SU-DHL-6 (cell line): ENCODE data around the gene FOXRED1.
A peak's percentile ranks its signal among the peaks of the same experiment; 100 is the strongest.
"Not testable (repeated sequence)": the region's sequence is repeated elsewhere in the genome, so short reads cannot be mapped to it uniquely, and the experiment has no call there.

Source experiments
- H2AFZ ChIP-seq: fragments of 200-600 bp; sonication (generic); 2 replicates; pipeline ENCODE4 v1.6.1; 2014; ENCODE audit warnings: low read depth, mild to moderate bottlenecking, moderate library complexity, mixed read lengths, antibody characterized with exemption, low read length; ENCODE audit not compliant: severe bottlenecking
- H3F3A ChIP-seq: fragments of 200-600 bp; shearing (Covaris generic); 2 replicates; pipeline ENCODE4 v1.6.0; 2016; ENCODE audit warnings: antibody characterized with exemption, mild to moderate bottlenecking; ENCODE audit not compliant: insufficient read depth
- H3K27ac ChIP-seq: fragments of 200-600 bp; sonication (generic); 2 replicates; pipeline ENCODE4 v1.5.1; 2016; ENCODE audit warnings: low read depth, mild to moderate bottlenecking, low read length, moderate library complexity, mixed read lengths
- H3K27me3 ChIP-seq: fragments of 200-600 bp; sonication (generic), shearing (Covaris generic); 2 replicates; pipeline ENCODE4 v1.6.0; 2014; ENCODE audit warnings: mild to moderate bottlenecking, low read length
- H3K36me3 ChIP-seq: fragments of 200-600 bp; sonication (generic); 2 replicates; pipeline ENCODE4 v1.6.1; 2014; ENCODE audit warnings: mild to moderate bottlenecking, low read length, mixed read lengths
- H3K4me2 ChIP-seq: fragments of 300-600, 200-600 bp; shearing (Covaris generic), sonication (generic); 2 replicates; pipeline ENCODE4 v1.6.0; 2014; ENCODE audit warnings: low read length, low read depth, mild to moderate bottlenecking; ENCODE audit not compliant: poor library complexity, severe bottlenecking
- H3K4me3 ChIP-seq: fragments of 200-600 bp; sonication (generic); 2 replicates; pipeline ENCODE4 v1.5.1; 2014; ENCODE audit warnings: antibody characterized with exemption, low read length, mild to moderate bottlenecking, mixed read lengths; ENCODE audit not compliant: insufficient read depth, poor library complexity, severe bottlenecking
- H3K79me2 ChIP-seq: fragments of 200-600 bp; sonication (generic); 2 replicates; pipeline ENCODE4 v1.6.1; 2014; ENCODE audit warnings: mild to moderate bottlenecking, low read length, moderate library complexity; ENCODE audit not compliant: insufficient read depth
- H3K9ac ChIP-seq: fragments of 200-600 bp; sonication (generic); 2 replicates; pipeline ENCODE4 v1.7.0; 2014; ENCODE audit warnings: mild to moderate bottlenecking, low read length
- H3K9me2 ChIP-seq: fragments of 200-600 bp; sonication (generic); replicated peaks from 2 replicates; pipeline ENCODE4 v1.6.1; 2014; ENCODE audit warnings: low read length; ENCODE audit not compliant: insufficient read depth
- H3K9me3 ChIP-seq: fragments of 200-600 bp; sonication (generic); 2 replicates; pipeline ENCODE4 v1.6.1; 2014; ENCODE audit warnings: low read length, mixed read lengths; ENCODE audit not compliant: insufficient read depth
- H4K20me1 ChIP-seq: fragments of 200-600 bp; sonication (generic); 2 replicates; pipeline ENCODE4 v1.6.1; 2014; ENCODE audit warnings: low read depth, mild to moderate bottlenecking, antibody characterized with exemption, low read length, moderate library complexity, mixed read lengths
- EZH2phosphoT487 ChIP-seq: fragments of 200-600 bp; sonication (generic), shearing (Covaris generic); conservative IDR thresholded peaks from 2 replicates; pipeline ENCODE4 v1.6.1; 2018; ENCODE audit warnings: mild to moderate bottlenecking, antibody characterized with exemption, low read length, moderate library complexity, mixed read lengths
- TF ChIP-seq, protein P1 (sequence below): fragments of 200-600 bp; sonication (generic); IDR thresholded peaks from one replicate; pipeline ENCODE4 v1.5.1; 2017; ENCODE audit warnings: antibody characterized with exemption, mild to moderate bottlenecking, low read length, moderate library complexity; ENCODE audit not compliant: insufficient read depth, poor library complexity, severe bottlenecking

The FOXRED1 gene

DNA sequence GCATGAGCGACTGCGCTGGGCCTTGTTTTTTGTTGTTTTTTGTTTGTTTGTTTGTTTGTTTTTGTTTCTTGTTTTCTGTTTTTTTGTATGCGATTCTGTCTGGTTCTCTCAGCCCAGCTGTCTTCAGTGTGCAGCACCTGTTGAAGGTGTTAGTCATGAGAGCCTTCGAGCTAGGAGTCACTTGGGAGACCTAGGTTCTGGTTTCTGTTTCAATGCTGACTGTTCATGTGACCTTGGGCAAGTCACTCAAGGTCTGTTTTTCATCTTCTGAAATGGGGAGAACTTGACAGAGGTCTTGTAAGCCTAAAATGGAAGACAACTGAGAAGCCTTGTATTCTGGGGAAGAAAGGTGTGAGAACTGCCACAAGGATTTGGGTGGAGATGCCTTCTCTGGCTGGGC lies 36.7 kb downstream of the FOXRED1 start:
- Histone ChIP-seq H3K9me2 (no peaks in the 10 kb centered on the region), H3F3A (no peaks in the 10 kb centered on the region), H3K27ac (no peak overlapping the region), H3K4me3 (no peak overlapping the region), H3K79me2 (peaks cover 8% of the 10 kb centered on the region), H3K36me3 (no peaks in the 10 kb centered on the region), H3K27me3 (no peaks in the 10 kb centered on the region), H3K9ac (no peak overlapping the region), H4K20me1 (no peaks in the 10 kb centered on the region), H2AFZ (no peak overlapping the region), H3K9me3 (no peaks in the 10 kb centered on the region), H3K4me2 (peak overlapping the region; percentile 24)
- TF ChIP-seq, protein P1, sequence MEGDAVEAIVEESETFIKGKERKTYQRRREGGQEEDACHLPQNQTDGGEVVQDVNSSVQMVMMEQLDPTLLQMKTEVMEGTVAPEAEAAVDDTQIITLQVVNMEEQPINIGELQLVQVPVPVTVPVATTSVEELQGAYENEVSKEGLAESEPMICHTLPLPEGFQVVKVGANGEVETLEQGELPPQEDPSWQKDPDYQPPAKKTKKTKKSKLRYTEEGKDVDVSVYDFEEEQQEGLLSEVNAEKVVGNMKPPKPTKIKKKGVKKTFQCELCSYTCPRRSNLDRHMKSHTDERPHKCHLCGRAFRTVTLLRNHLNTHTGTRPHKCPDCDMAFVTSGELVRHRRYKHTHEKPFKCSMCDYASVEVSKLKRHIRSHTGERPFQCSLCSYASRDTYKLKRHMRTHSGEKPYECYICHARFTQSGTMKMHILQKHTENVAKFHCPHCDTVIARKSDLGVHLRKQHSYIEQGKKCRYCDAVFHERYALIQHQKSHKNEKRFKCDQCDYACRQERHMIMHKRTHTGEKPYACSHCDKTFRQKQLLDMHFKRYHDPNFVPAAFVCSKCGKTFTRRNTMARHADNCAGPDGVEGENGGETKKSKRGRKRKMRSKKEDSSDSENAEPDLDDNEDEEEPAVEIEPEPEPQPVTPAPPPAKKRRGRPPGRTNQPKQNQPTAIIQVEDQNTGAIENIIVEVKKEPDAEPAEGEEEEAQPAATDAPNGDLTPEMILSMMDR: no peak
- TF ChIP-seq EZH2phosphoT487: no peak

DNA sequence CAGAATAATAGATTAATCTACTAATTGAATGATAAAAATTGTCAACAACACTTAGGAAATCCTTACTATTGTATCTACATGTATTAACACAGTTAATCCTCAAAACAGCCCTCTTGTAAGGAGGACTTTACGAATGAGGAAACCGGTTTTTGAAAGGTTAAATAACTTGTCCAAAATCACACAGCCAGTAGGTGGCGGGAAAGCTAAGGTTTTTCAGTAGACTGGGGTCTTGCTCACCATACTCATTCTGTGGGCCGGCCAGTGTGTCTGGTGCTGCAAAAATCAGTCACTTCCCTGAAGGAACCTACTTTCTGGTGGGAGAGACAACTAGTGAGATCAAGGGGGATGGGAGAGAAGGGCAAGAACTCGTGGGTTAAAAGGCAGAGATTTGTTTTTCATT lies 38.8 kb downstream of the FOXRED1 start:
- no peak overlapping the region for H2AFZ ChIP-seq
- H3K36me3 ChIP-seq: no peaks in the 10 kb centered on the region
- H3F3A ChIP-seq: no peaks in the 10 kb centered on the region
- H3K79me2 ChIP-seq: peaks cover 8% of the 10 kb centered on the region
- no peak for TF ChIP-seq EZH2phosphoT487
- TF ChIP-seq, protein P1: peak; percentile 13
- no peak overlapping the region for H3K4me2 ChIP-seq
- no peak overlapping the region for H3K4me3 ChIP-seq
- no peaks in the 10 kb centered on the region for H3K9me2 ChIP-seq
- no peaks in the 10 kb centered on the region for H3K9me3 ChIP-seq
- no peak overlapping the region for H3K9ac ChIP-seq
- H3K27me3 ChIP-seq: no peaks in the 10 kb centered on the region
- no peaks in the 10 kb centered on the region for H4K20me1 ChIP-seq
- no peak overlapping the region for H3K27ac ChIP-seq

DNA sequence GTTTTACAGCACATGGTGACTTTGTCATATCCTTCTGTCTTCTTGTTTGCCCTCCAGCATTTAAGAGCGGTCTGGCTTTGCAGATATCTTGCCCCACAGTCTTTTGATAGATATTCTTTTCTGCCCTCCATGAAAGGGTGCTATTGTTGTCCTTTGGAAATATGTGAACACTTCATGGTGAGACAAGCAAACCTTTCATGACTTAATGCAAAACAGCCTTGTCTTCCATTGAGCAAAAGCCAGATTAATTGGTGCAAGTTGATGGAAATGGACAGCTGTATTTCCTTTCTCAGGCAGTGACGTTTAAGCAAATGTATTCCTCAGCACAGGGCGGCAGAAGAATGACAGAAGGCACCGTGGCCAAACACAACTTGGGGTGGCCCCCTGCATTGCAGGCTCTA lies 39.3 kb downstream of the FOXRED1 start:
- TF ChIP-seq EZH2phosphoT487: no peak
- TF ChIP-seq, protein P1: no peak
- Histone ChIP-seq H2AFZ (no peak overlapping the region), H3K27me3 (no peaks in the 10 kb centered on the region), H3K9me2 (no peaks in the 10 kb centered on the region), H3K4me3 (no peak overlapping the region), H3K4me2 (no peak overlapping the region), H3K79me2 (peaks cover 8% of the 10 kb centered on the region), H3K27ac (no peak overlapping the region), H3K36me3 (no peaks in the 10 kb centered on the region), H3K9ac (no peak overlapping the region), H3K9me3 (no peaks in the 10 kb centered on the region), H3F3A (no peaks in the 10 kb centered on the region), H4K20me1 (no peaks in the 10 kb centered on the region)

DNA sequence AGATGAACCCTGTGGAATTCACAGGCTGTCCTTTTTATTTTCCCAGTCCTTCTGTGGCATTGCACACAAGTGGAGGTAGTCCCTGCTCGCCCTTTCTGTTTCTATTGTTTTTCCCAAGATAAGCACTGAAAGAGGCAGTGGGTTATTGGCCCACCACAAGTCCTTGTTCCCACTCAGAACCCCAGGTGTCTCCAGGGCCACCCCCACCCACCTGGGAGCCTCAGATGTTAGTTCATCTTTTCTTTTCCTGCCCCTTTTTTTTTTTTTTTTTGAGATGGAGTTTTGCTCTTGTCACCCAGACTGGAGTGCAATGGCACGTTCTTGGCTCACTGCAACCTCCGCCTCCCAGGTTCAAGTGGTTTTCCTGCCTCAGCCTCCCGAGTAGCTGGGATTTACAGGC lies 39.8 kb downstream of the FOXRED1 start:
- H4K20me1 ChIP-seq, H3K9me3 ChIP-seq, H3K36me3 ChIP-seq, H3K27ac ChIP-seq, H3K9ac ChIP-seq, H3F3A ChIP-seq, H3K4me2 ChIP-seq, H3K9me2 ChIP-seq, H3K27me3 ChIP-seq, H3K79me2 ChIP-seq, H2AFZ ChIP-seq, H3K4me3 ChIP-seq: not testable (repeated sequence)
